UCSD-AML1 (cell line): ENCODE measurements around the gene PLCB1.
"Not testable (repeated sequence)": the region's sequence is repeated elsewhere in the genome, so short reads cannot be mapped to it uniquely, and the experiment has no call there.

ENCODE experiments used
- DNase-seq: peaks from one replicate; lab custom pipeline; 2025; ENCODE audit not compliant: unreplicated experiment; lab: John Stamatoyannopoulos, UW

The PLCB1 gene

DNA sequence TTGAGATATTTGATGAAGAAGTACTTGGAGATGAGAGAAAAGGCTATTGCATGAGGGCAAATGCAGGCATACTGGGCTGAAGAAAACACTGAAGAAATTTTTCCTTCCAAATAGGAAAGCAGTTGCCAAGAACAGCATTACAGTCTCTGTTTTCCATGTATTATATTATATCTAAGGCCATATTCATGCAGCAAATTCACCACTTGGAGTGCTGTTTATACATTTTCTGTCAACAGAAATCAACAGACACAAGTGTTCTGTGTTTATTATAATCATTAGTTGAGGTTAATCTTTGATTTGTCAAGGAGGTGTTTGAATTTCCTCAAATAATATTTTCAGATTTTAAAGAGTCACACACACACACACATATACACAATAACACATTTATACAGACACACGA, 668.0 kb downstream of the PLCB1 start:
- no peak for DNase-seq

DNA sequence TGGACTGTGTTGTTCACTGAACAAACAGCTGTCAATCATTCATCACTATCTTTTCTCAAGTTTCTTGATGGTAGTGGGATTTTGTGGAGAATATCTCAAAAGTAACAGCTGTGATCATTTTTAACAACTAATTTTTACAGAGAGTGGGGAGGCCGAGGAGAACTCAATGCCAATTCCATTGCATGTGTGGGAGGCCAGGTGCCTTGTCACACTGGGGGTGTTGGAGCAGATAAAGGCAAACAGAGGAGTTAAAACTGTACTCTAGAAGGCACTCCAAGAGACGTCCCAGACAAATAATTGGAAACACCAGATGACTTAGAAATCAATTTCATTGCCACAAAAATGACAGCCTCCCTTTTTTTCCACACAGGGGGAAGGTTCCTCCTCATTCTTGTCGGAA, 669.6 kb downstream of the PLCB1 start:
- no peak for DNase-seq

DNA sequence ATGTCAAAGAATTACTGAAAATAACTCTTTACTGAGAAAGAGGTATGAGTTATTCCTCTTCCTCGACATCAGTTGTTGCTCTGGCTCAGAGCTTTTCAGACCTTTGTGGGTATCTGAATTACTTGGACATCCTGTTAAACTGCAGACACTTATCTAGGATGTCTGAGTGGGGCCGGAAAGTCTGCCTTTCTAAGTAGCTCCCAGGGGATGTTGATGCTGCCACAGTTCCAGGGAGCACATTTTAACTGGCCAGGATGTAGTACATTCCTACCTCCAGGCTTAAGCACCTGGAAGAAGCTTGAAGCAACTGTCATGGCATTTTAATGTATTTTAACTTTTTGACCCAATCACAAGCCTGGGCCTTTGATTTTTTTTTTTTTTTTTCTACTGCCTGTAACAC, 671.0 kb downstream of the PLCB1 start:
- DNase-seq = no peak

DNA sequence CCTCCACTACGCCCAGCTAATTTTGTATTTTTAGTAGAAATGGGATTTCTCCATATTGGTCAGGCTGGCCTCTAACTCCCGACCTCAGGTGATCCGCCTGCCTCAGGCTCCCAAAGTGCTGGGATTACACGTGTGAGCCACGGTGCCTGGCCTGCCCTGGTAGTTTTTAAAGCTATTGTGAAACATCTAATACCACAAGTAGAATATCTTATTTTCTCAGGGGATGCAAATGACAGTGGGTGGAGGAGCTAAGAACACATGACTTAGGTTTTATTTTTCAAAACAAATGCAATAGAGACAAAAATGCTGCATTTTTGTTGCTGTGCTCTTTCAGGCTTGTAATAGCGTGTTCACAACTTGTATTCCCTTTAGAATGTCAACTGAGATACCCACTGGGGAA, 671.9 kb downstream of the PLCB1 start:
- DNase-seq = no peak

DNA sequence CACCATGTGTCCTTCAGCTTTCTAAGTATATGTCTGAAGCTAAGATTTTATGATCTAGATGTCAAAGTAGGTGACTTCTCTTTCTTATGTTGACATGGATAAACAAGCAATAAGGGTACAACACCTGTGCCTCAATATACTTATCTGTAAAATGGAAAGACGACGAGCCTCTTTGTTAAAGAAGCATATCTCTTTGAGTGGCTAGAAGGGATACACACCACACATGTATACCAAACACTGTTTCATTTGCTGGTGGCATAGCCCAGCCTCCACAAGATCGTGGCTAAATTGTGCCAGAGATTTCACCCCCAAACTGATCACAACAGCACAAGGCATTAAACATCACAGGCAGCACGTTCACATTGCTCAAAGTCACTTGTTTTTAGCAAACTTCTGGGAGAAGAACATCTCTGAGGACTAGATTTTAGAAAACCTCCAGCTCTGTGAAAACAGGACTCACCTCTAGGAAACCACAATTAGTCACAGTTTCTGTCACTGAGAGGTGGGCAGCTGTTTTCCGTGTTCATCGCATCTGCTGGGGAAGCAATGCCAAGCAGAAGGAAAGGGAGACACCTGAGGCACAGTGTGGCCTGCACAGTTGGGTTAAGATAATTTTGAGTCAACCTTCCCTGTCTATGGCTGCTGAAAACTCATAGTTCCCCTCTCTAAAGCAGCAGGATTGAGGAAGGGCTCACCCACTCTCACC, 673.8 kb downstream of the PLCB1 start:
- peak; percentile 19 for DNase-seq

DNA sequence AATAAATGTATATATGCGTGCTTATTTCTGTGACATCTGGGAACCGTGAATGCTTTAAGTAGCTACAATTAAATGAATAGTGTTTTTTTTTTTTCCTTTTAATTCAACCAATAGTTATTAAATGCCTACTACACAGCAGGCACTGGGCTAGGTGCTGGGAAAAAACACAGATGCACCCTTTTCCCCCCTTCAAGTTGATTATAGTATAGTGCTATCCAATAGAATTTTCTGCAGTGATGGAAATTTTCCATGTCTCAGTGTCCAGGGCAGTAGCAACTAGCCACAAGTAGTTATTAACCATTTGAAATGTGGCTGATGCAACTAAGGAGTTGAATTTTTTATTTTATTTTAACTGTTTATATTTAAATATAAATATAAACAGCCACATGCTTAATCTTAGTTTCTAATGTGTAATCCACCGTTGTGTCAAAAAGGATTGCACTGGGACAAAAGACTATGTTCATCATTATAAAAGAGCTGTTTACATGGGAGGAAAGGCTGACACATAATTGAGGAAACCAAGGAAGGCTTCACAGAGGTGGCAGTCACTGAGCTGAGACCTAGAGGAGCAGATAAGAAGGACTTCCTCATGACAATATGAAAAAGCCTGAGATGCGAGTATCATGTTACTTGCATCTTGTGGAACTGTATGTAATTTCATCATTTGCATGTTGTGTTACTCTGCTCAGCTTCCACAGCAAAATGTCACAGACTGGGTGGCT, 675.6 kb downstream of the PLCB1 start:
- DNase-seq = no peak

DNA sequence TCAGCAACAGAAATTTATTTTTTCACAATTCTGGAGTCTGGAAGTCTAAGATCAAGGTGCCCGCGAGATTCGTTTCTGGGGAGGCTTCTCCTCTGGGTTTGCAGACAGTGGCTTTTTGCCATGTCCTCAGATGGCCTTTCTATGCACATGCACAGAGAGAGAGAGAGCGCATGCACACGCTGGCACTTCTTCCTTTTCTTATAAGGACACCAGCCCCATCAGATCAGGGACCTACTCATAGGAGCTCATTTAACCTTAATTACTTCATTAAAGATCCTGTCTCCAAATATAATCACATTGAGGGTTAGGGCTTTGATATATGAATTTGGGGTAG, 676.1 kb downstream of the PLCB1 start:
- no peak for DNase-seq

DNA sequence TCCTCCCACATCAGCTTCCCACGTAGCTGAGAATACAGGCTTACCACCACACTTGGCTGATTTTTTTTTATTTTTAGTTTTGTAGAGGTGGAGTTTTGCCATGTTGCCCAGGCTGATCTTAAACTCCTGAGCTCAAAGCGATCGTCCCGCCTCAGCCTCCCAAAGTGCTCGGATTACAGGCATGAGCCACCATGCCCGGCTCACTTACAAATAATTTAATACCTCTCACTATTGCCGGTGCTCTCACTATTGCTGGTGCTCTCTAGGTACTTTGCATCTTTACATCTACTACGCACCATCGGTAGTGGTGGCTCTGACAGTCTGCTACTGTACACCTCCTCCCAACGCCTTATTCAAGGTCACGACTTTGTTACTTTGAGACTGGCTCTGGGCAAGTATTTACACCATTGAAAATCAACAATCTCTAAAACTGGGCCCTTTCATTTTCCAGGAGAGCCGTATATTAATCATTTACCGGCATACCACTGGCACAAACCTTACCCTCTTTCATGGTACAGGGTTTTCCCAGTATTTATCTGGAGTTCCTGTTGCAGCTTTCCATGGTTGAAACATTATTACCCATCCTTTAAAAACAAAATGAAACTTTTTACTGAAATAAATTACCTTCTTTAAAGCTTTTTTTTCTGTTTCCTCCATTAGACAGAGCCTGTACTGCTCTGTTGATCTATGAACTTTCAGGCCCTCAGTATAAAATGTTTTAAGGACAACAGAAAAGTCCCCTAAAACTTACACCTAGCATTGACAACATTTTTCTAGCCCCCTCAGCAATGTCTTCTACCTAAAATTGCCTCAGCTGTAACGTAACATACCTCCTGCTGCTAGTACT, 677.3 kb downstream of the PLCB1 start:
- no peak for DNase-seq

DNA sequence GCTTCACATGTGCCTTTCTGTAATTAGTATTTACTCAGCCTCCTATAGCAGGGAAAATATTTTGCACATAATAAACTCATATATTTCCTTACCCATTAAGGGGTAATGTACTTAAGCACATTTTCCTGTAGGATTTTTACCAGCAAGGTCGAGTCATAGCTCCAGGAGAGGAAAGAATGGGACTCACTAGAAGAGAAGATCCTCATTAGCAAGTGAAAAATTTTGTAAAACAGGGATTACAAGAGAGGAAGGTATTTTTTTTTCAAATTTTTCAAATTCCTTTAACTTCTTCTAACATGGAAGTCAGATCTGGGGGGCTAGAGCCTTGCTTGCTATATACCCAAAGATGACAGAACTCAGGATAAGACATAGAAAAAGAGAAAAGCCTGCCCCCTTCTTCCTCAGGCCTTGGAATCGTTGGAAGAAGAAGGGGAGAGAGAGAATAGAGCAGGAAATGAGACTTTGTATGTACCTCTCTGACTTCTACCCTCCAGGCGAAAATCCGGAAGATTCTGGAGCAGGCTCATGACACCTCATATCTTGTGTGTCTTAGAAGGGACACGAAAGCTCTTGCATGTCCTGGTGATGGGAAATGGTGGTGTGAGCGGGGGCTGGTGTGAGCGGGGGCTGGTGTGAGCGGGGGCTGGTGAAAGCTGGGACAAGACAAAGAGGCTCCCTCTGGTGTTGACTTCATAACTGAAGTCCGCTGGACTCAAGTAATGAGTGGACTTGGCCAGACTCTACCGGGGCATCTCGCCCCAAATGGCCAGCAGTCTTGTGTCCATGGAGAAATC, 679.9 kb downstream of the PLCB1 start:
- DNase-seq = no peak

DNA sequence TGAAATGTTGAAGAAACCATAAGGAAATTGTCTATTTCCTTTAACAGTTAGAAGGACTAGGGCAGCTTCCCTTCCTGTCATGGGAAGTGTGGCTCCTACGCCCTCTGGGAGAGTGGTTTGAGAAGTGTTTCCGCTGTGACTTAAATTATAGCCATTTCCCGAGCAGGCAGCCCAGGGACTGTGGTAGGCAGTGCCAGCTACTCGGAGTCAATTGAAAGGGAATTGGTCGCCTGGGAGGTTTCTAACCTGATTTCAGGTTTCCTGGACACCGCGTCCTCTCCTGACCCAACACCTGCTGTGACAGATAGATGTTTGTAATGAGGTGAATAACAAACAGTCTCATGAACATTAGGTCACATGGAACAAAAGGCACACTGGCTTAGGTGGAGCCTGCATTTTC, 680.8 kb downstream of the PLCB1 start:
- peak; percentile 71 for DNase-seq

DNA sequence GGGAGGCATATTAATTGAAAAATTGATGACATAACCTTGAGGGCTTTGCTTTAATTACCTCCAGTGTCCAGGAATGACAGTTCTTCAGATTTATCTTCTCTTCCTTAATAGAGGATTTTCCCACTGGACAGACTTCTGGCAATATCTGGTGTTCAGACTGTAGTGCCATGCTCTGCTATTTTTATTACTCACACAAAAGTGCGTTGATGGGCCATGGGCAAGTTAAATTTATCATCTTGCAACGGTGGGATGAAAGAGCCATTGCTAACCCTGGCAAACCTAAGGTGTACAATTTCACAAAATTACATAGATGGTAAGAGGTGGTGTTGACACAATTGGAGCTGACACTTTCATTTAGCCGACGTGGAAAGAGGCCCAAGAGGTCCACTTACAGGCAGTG, 683.1 kb downstream of the PLCB1 start:
- no peak for DNase-seq

DNA sequence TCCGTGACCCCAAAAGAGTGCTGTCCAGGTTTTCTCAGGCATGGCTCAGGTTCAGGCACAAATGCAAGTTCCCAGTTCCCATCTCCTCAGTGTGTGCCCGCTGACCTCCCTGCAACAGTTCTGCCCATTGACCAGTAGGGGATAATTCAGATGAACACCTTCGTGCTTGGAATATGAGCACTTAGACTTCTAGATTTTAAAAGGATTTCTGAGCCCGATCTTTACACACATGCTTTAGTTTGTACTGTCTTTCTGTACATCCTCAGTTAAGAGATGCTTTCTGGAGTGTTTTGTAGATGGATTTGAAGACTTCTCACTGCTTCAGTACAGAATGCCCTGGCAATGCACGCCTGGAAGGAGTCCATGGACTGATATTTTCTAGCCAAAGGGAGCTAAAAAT, 697.2 kb downstream of the PLCB1 start:
- DNase-seq = no peak

DNA sequence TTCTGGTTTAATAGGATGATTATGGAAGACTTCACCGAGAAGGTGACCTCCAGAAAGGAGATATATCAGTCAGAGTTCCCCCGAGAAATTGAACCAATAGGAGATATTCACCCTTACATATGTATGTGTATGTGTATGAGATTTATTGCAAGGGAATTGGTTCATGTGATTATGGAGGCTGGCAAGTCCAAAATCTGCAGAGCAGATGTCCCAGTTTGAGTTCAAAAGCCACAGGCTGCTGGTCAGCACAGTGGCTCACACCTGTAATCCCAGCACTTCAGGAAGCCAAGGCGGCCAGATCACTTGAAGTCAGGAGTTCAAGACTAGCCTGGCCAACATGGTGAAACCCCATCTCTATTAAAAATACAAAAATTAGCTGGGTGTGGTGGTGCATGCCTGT, 702.2 kb downstream of the PLCB1 start:
- DNase-seq = not testable (repeated sequence)

DNA sequence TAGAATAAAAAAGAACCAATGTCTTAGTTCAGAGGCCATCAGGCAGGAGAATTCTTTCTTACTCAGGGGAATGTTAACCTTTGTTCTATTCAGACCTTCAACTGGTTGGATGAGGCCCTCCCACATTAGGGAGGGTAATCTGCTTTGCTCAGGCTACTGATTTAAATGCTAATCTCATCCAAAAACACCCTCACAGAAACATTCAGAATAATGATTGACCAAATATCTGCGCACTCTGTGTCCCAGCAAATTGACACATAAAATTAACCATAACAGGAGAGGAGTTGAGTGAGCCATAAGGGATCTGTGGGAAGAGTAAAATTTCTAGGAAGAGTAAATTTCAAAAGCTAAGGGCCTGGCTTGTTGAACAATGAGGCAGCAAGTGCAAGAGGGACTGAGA, 702.8 kb downstream of the PLCB1 start:
- no peak for DNase-seq

DNA sequence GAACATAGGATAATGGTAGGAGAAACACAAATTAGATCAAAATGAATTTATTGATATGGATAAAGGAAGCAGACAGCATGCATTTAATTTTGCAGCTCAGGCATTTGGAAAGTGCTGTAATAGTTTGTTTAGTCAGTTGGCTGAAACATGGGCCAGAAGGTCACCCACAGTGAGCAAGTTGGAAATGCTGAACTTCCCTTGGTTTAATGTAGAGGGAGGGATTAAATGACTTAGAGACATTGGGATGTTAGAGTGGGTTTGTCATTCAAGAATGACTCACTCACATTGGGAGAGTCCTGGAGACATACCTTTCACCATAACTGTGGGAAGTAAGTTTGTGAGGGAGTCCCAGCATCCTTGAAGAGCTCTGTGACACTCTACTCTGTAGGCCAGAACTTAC, 705.3 kb downstream of the PLCB1 start:
- no peak for DNase-seq

DNA sequence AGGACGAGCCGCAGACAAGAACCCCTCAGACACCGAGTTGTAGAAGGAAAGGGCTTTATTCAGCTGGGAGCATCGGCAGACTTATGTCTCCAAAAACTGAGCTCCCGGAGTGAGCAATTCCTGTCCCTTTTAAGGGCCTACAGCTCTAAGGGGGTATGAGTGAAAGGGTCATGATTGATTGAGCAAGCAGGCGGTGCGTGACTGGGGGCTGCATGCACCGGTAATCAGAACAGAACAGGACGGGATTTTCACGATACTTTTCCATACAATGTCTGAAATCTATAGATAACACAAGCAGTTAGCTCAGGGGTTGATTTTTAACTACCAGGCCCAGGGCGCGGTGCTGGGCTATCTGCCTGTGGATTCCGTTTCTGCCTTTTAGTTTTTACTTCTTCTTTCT, 710.5 kb downstream of the PLCB1 start:
- DNase-seq = no peak

DNA sequence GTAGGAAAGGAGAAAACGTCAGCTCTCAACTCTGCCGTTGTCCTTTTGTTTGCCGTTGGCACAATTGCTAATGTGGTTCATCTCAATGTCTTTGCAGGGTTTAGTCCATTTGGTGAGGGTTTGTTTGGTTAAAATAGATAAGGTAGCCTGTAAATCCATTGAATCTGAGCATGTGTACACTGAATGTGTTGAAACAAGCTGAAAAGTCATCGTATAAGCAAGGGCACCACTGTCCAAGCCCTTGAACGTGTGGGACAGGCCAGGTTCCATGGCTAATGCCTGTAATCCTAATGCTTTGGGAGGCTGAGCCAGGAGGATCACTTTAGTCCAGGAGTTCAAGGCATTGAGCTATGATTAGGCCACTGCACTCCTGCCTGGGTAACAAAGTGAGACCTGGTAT, 712.1 kb downstream of the PLCB1 start:
- no peak for DNase-seq

DNA sequence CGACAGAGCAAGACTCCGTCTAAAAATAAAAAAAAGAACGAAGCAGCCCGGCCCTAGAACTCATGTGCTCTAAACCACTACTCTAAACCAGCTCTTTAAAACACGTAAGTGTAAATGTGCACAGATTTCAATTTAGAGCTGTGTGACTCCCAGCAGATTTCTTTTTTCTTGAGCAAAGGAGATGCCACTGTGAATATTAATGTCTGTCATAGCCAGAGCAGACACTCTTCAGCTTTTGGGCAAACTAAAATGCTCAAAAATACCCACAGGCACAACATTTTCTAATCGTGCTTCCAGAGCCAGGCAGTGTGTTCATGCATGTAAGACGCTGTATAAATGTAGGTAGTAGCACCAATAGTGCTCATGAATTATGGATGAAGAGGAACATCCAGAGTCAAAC, 717.9 kb downstream of the PLCB1 start:
- no peak for DNase-seq

DNA sequence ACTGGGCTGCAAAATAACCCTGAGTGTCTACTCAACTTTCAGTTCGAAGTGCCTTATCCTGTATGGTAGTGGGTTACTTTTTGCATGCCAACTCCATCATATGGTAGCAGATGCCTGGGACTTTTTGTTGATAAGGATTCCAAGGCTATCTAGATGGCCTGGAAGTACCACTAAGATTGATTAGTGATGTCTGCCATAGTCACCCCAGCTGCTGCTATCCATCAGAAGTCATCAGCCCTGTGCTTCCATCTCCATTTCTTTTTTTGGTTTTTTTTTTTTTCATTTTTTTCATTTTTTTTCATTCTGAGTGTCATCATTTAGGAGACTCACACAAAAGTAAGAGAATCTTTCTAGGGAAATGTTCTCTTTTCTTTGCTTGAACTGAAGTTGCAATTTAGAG, 719.4 kb downstream of the PLCB1 start:
- DNase-seq = no peak

DNA sequence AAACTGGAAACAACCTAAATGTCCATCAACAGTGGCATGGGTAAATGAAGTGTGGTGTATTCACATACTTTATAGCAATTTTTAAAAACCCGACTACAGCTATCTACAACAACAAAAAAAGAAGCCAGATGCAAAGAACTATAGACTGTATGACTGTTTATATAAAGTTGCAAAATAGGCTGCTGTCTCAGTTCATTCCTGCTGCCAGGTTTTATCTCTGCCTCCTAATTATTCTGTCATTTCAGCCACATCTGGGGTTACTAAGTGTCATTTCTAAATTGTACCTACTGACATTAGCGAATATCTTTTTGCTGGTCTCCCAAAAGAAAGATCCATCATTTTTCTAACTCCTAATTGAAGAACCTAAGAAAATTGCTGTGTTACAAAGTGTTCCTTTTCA, 719.9 kb downstream of the PLCB1 start:
- DNase-seq = not testable (repeated sequence)

DNA sequence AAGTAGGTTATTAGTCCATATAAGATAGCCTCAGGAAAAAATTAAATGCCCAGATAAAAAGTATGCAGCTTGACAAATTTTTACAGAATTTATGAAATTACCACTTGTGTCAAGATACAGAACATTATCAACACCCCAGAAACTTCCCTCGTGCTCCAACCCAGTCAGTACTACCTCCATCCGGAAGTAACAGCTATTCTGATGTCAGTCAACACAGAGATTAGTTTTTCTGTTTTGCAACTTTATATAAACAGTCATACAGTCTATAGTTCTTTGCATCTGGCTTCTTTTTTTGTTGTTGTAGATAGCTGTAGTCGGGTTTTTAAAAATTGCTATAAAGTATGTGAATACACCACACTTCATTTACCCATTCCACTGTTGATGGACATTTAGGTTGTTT, 721.1 kb downstream of the PLCB1 start:
- DNase-seq = not testable (repeated sequence)
